Central memory CD8-positive, alpha-beta T cell (primary cell): ENCODE measurements around the gene CLIP1.
"Not testable (repeated sequence)": the region's sequence is repeated elsewhere in the genome, so short reads cannot be mapped to it uniquely, and the experiment has no call there.

ENCODE experiments used
- ATAC-seq: fragments of 150-1000 bp; cut with Tn5 transposase; replicated peaks from 2 replicates; pipeline ENCODE4 v1.10.0; 2022; ENCODE audit warnings: mild to moderate bottlenecking, moderate FRiP score, moderate number of reproducible peaks; ENCODE audit not compliant: poor library complexity, severe bottlenecking; ENCODE audit errors: extremely low read depth
- DNase-seq, 2 donors: peaks; one replicate each; pipeline ENCODE4 v3.0.0; 2021; ENCODE audit warnings: low spot score in 2 of 2
- H3K27ac Mint-ChIP-seq: one replicate; pipeline ENCODE4 v1.8.0; 2022; ENCODE audit warnings: low read depth, mild to moderate bottlenecking, moderate library complexity, mixed read lengths
- H3K27me3 Mint-ChIP-seq: one replicate; pipeline ENCODE4 v1.8.0; 2022; ENCODE audit warnings: mixed read lengths
- H3K36me3 Mint-ChIP-seq: one replicate; pipeline ENCODE4 v1.8.0; 2022; ENCODE audit warnings: mild to moderate bottlenecking, moderate library complexity, mixed read lengths; ENCODE audit not compliant: insufficient read depth
- H3K4me1 Mint-ChIP-seq: one replicate; pipeline ENCODE4 v1.8.0; 2022; ENCODE audit warnings: mixed read lengths
- H3K4me3 Mint-ChIP-seq: one replicate; pipeline ENCODE4 v1.8.0; 2022; ENCODE audit warnings: mild to moderate bottlenecking, moderate library complexity, mixed read lengths
- H3K9me3 Mint-ChIP-seq: one replicate; pipeline ENCODE4 v1.8.0; 2022; ENCODE audit warnings: mixed read lengths

The CLIP1 gene

DNA sequence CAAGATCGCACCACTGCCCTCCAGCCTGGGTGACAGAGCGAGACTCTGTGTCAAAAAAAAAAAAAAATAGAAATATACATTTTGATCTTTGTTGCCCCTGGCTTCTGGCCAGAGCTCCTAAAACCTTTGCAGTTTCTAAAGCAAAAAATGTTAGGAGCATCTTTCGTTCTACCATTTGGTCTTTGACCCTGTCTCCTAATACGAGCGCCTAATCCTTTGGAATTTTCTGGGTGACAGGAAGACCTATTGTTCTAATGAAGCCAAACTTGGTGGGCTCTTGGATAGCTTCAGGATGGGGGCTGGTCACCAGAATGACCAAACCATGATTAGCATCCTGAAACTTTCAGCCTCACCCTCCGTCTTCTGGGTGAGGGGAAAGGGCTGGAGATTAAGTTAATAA, 32.3 kb upstream of the CLIP1 start:
- no peaks in the 10 kb centered on the region for H3K9me3 Mint-ChIP-seq
- peaks cover 29% of the 10 kb centered on the region for H3K4me1 Mint-ChIP-seq
- no peak overlapping the region for H3K27ac Mint-ChIP-seq
- no peaks in the 10 kb centered on the region for H3K27me3 Mint-ChIP-seq
- peaks cover 6% of the 10 kb centered on the region for H3K36me3 Mint-ChIP-seq
- DNase-seq (no peak), ATAC-seq (no peak)
- no peak overlapping the region for H3K4me3 Mint-ChIP-seq

GRCh38 chr12:122454250-122454721, 31.8 kb upstream of the CLIP1 start:
- no peak for DNase-seq
- Mint-ChIP-seq H3K27me3 (no peaks in the 10 kb centered on the region), H3K4me1 (peaks cover 29% of the 10 kb centered on the region), H3K36me3 (peaks cover 6% of the 10 kb centered on the region), H3K4me3 (no peak overlapping the region), H3K9me3 (no peaks in the 10 kb centered on the region), H3K27ac (peak overlapping the region; percentile 88)
- ATAC-seq = no peak

DNA sequence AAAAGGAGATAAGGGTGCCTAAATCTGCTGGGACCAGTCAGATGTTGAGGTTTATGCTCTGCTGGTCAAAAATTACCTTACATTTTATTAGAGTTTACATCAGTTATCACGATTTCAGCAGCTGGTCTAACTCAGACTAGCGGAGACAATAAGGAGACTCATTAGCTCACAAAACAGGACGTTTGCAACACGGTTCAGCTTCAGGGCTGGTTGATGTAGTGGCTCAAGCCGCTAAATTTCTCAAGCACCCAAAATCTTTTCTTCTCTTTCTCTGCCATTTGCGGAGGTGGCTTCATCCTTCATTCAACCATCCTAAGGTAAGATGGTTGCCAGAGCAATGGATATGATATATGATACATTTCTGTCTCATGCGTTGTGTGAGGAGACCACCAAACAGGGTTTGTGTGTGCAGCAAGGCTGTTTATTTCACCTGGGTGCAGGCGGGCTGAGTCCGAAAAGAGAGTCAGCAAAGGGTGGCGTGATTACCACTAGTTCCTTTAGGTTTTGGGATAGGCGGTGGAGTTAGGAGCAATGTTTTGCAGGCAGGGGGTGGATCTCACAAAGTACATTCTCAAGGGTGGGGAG, 30.3 kb upstream of the CLIP1 start:
- no peaks in the 10 kb centered on the region for H3K27me3 Mint-ChIP-seq
- peak overlapping the region; percentile 68 for H3K4me3 Mint-ChIP-seq
- DNase-seq (no peak), ATAC-seq (no peak)
- H3K27ac Mint-ChIP-seq = peak overlapping the region; percentile 88
- peaks cover 28% of the 10 kb centered on the region for H3K4me1 Mint-ChIP-seq
- no peaks in the 10 kb centered on the region for H3K9me3 Mint-ChIP-seq
- peaks cover 6% of the 10 kb centered on the region for H3K36me3 Mint-ChIP-seq

DNA sequence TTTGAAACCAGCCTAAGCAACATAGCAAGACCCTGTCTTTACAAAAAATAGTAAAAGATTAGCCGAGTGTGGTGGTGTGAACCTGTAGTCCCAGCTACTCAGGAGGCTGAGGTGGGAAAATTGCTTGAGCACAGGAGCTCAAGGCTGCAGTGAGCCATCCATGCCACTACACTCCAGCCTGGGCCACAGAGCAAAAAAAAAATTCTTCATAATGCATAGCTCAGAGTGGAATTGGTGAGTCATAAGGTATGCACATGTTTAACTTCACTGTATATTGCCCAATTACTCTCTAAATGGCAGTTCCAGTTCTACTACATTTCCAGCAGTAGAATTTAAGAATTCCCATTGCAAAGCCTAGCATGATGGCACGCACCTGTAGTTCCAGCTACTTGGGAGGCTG, 26.8 kb upstream of the CLIP1 start:
- Mint-ChIP-seq H3K4me1 (peaks cover 24% of the 10 kb centered on the region), H3K9me3 (no peaks in the 10 kb centered on the region), H3K36me3 (peaks cover 6% of the 10 kb centered on the region), H3K27me3 (no peaks in the 10 kb centered on the region), H3K4me3 (no peak overlapping the region), H3K27ac (no peak overlapping the region)
- no peak for DNase-seq
- ATAC-seq = no peak

DNA sequence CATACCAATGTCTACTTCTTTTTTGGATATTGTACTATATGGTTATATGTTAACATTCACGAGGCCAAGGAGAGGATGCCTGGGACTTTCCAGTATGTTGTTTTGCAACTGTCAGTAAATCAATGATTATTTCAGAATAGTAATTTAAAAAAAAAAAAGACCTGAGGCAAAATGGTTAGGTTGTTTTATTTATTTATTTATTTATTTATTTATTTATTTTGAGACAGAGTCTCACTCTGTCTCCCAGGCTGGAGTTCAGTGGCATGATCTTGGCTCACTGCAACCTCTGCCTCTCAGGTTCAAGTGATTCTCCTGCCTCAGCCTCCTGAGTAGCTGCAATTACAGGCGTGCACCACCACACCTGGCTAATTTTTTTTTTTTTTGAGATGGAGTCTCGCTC, 25.4 kb upstream of the CLIP1 start:
- H3K36me3 Mint-ChIP-seq = not testable (repeated sequence)

DNA sequence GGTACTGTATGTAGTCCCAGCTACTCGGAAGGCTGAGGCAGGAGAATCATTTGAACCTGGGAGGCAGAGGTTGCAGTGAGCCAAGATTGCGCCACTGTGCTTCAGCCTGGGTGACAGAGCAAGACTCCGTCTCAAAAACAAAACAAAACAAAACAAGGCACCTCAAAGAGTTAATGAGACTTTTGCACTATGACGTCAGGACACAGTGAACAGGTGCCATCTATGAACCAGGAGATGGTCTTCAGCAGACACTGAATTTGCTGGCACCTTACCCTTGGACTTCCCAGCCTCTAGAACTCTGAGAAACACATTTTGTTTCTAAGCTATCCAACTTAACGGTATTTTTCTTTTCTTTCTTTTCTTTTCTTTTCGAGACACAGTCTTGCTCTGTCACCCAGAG, 23.9 kb upstream of the CLIP1 start:
- H3K4me1 Mint-ChIP-seq, H3K27ac Mint-ChIP-seq, H3K36me3 Mint-ChIP-seq, H3K27me3 Mint-ChIP-seq, H3K9me3 Mint-ChIP-seq, ATAC-seq, DNase-seq, H3K4me3 Mint-ChIP-seq: not testable (repeated sequence)

More for the DNA sequence above, 25.4 kb upstream of the CLIP1 start:
- not testable (repeated sequence) for H3K9me3 Mint-ChIP-seq, DNase-seq, H3K4me1 Mint-ChIP-seq, H3K27ac Mint-ChIP-seq, H3K4me3 Mint-ChIP-seq, H3K27me3 Mint-ChIP-seq, ATAC-seq

DNA sequence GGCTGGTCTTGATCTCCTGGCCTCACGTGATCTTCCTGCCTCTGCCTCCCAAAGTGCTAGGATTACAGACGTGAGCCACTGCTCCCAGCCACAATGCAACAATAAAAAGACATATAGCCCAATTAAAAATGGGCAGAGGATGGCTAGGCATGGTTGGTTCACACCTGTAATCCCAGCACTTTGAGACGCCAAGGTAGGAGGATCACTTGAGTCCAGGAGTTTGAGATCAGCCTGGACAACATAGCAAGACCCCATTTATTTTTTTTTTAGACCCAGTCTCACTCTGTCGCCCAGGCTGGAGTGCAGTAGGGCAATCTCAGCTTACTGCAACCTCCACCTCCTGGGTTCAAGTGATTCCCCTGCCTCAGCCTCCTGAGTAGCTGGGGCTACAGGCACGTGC, 21.6 kb upstream of the CLIP1 start:
- DNase-seq, H3K27ac Mint-ChIP-seq, H3K4me1 Mint-ChIP-seq, H3K9me3 Mint-ChIP-seq, H3K36me3 Mint-ChIP-seq, H3K27me3 Mint-ChIP-seq, ATAC-seq, H3K4me3 Mint-ChIP-seq: not testable (repeated sequence)

DNA sequence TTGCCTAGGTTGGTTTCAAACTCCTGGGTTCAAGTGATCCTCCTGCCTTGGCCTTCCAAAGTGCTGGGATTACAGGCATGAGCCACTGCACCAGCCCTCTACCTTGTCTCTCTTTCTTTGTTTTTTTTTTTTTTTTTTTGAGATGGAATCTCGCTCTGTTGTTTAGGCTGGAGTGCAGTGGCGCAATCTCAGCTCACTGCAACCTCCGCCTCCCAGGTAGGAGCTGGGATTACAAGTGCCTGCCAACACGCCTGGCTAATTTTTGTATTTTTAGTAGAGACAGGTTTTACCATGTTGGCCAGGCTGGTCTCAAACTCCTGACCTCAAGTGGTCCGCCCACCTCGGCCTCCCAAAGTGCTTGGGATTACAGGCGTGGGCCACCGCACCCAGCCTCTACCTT, 16.4 kb upstream of the CLIP1 start:
- H3K27me3 Mint-ChIP-seq, H3K4me1 Mint-ChIP-seq, DNase-seq, ATAC-seq, H3K9me3 Mint-ChIP-seq, H3K36me3 Mint-ChIP-seq, H3K4me3 Mint-ChIP-seq, H3K27ac Mint-ChIP-seq: not testable (repeated sequence)

DNA sequence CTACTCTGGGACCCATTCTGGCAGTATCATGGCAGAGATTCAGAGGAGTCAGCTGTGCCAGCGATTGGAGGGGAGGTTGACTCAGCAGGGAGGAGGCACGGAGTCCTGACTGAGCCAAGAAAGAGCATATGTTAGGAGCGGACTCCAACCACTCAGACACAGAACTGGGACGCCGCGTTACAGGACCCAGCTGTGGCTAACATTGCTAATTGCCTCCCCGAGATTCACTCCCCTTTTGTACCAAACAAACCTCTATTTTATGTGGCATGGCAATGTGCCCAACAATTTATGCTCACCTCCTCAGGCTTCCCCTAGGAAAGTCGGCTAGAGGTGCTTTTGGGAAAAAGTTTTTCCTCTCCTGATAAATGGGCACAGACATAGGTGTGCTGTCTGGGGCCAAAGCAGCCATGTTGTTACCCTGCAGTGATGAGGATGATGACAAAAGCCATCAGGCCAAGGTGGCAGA, 15.2 kb upstream of the CLIP1 start:
- H3K27ac Mint-ChIP-seq = no peak overlapping the region
- H3K36me3 Mint-ChIP-seq = no peaks in the 10 kb centered on the region
- no peak for ATAC-seq
- no peaks in the 10 kb centered on the region for H3K27me3 Mint-ChIP-seq
- no peaks in the 10 kb centered on the region for H3K4me1 Mint-ChIP-seq
- H3K4me3 Mint-ChIP-seq = no peak overlapping the region
- no peaks in the 10 kb centered on the region for H3K9me3 Mint-ChIP-seq
- DNase-seq = no peak

DNA sequence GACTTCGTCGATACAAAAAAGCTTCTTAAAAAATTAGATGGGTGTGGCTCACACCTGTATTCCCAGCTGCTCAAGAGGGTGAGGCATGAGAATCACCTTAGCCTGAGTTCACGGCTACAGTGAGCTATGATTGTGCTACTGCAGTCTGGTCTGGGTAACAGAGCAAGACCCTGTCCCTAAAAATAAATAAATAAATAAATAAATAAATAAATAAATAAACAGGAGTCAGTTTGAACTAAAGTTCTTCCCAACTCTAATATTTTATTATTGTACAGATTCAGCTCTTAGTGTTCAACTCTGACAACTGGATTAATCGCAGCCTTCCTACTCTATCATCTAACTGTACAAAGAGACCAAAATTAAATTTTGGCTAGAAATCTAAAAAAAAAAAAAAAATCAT, 12.7 kb upstream of the CLIP1 start:
- ATAC-seq = no peak
- H3K4me1 Mint-ChIP-seq = no peaks in the 10 kb centered on the region
- H3K27ac Mint-ChIP-seq = no peak overlapping the region
- H3K4me3 Mint-ChIP-seq = no peak overlapping the region
- H3K27me3 Mint-ChIP-seq = no peaks in the 10 kb centered on the region
- no peak for DNase-seq
- no peaks in the 10 kb centered on the region for H3K9me3 Mint-ChIP-seq
- no peaks in the 10 kb centered on the region for H3K36me3 Mint-ChIP-seq

GRCh38 chr12:122429043-122429442, 6.6 kb upstream of the CLIP1 start:
- H3K36me3 Mint-ChIP-seq, H3K27me3 Mint-ChIP-seq, DNase-seq, H3K9me3 Mint-ChIP-seq, H3K4me3 Mint-ChIP-seq, ATAC-seq, H3K4me1 Mint-ChIP-seq, H3K27ac Mint-ChIP-seq: not testable (repeated sequence)

DNA sequence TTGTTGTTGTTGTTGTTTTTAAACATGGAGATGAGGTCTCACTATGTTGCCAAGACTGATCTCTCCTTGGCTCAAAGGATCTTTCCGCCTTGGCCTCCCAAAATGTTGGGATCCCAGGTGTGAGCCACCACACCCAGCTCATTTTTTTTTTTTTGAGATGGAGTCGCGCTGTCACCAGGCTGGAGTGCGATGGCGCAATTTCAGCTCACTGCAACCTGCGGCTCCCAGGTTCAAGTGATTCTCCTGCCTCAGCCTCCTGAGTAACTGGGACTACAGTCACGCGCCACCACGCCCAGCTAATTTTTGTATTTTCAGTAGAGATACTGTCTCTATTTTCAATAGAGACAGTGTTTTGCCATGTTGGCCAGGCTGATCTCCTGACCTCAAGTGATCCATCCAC, 4.9 kb upstream of the CLIP1 start:
- Mint-ChIP-seq H3K4me3 (no peak overlapping the region), H3K27ac (no peak overlapping the region), H3K36me3 (peaks cover 3% of the 10 kb centered on the region), H3K27me3 (no peaks in the 10 kb centered on the region), H3K4me1 (peaks cover 10% of the 10 kb centered on the region), H3K9me3 (no peaks in the 10 kb centered on the region)
- no peak for DNase-seq
- ATAC-seq = no peak

GRCh38 chr12:122423258-122424165, 1.0 kb upstream of the CLIP1 start:
- Mint-ChIP-seq H3K9me3 (no peaks in the 10 kb centered on the region), H3K36me3 (peaks cover 3% of the 10 kb centered on the region), H3K27me3 (no peaks in the 10 kb centered on the region), H3K4me1 (peaks cover 18% of the 10 kb centered on the region), H3K4me3 (peak overlapping the region; percentile 87), H3K27ac (peak overlapping the region; percentile 83)
- ATAC-seq (no peak), DNase-seq (no peak)
